ENCODE data around the gene IMPDH2.

IMPDH2 gene

DNA sequence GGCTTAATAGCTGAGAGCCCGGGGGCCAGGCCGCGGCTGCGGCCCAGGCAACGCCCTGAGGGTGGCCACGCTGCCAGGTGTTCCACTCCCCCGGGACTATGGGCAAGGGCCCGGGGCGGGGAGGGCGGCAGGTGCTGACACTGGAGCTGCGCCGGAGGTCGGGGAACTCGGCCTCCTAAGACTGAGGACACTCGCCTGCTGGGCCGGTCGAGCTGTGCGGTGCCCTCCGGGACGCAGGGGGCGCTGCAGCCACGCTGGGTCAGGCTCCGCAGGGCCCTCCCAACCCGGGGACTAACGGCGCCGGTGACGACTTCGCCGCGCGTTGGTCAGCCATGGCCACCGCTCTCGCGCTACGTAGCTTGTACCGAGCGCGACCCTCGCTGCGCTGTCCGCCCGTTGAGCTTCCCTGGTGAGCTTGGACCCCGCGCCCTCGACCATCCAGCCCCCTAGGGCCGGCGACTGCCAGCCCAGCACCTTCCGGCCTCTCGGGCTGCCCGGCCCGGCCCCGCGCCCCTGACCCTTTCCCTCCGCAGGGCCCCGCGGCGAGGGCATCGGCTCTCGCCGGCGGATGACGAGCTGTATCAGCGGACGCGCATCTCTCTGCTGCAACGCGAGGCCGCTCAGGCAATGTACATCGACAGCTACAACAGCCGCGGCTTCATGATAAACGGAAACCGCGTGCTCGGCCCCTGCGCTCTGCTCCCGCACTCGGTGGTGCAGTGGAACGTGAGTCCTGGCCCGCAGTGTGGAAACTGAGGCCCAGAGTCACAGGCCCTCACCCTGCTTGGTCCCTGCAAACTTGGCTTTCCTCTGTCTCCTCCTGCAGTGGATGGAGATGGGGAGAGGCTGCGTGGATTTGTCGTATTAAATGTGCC lies 7.1 kb downstream of the IMPDH2 start, which contains the start of gene NDUFAF3:
NDUFAF3 (plus strand) TSS at position 309 of the 875 bp plus-strand sequence; CDS start at position 333, 24 bp downstream.
- TF ChIP-seq, protein P1, sequence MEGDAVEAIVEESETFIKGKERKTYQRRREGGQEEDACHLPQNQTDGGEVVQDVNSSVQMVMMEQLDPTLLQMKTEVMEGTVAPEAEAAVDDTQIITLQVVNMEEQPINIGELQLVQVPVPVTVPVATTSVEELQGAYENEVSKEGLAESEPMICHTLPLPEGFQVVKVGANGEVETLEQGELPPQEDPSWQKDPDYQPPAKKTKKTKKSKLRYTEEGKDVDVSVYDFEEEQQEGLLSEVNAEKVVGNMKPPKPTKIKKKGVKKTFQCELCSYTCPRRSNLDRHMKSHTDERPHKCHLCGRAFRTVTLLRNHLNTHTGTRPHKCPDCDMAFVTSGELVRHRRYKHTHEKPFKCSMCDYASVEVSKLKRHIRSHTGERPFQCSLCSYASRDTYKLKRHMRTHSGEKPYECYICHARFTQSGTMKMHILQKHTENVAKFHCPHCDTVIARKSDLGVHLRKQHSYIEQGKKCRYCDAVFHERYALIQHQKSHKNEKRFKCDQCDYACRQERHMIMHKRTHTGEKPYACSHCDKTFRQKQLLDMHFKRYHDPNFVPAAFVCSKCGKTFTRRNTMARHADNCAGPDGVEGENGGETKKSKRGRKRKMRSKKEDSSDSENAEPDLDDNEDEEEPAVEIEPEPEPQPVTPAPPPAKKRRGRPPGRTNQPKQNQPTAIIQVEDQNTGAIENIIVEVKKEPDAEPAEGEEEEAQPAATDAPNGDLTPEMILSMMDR (IDR thresholded peaks at IDR 0.05; ENCODE audit: low read depth, low read length) = peak; percentile 78
- peak within 1 kb of the TSS; percentile 71 for H3K4me3 ChIP-seq (ENCODE audit: low read depth, low read length)

DNA sequence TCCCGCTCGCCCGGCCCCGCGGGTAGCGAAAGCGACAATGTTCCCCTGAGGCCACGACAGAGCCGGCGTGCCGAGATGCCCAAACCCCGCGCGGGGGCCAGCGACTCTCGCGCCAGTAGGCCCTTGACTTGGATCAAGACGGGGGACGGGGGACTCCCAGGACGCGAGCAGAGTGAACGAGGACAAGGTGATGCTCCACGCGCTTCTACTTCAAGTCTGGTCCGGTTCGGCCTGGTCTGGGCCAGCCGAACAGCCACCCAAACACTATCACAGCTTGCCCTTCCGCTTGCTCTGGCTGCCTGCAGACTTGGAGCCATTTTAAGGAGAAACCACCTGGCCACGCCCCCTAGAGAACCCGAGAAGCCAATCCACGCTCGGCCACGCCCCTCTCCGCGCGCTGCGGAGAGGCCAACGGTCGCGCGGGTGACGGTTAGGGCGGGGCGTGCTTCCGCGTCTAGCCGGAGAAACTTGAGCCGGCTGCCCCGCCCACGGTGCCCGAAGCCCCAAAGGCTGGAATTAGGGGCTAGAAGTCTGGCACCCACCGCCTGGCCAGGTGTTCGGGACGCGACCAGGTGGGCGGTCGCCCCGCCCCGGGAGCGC lies 7.9 kb downstream of the IMPDH2 start:
- TF ChIP-seq, protein P1 (IDR thresholded peaks at IDR 0.05; ENCODE audit: low read depth, low read length) = no peak
- peak overlapping the region; percentile 71 for H3K4me3 ChIP-seq (ENCODE audit: low read depth, low read length)

DNA sequence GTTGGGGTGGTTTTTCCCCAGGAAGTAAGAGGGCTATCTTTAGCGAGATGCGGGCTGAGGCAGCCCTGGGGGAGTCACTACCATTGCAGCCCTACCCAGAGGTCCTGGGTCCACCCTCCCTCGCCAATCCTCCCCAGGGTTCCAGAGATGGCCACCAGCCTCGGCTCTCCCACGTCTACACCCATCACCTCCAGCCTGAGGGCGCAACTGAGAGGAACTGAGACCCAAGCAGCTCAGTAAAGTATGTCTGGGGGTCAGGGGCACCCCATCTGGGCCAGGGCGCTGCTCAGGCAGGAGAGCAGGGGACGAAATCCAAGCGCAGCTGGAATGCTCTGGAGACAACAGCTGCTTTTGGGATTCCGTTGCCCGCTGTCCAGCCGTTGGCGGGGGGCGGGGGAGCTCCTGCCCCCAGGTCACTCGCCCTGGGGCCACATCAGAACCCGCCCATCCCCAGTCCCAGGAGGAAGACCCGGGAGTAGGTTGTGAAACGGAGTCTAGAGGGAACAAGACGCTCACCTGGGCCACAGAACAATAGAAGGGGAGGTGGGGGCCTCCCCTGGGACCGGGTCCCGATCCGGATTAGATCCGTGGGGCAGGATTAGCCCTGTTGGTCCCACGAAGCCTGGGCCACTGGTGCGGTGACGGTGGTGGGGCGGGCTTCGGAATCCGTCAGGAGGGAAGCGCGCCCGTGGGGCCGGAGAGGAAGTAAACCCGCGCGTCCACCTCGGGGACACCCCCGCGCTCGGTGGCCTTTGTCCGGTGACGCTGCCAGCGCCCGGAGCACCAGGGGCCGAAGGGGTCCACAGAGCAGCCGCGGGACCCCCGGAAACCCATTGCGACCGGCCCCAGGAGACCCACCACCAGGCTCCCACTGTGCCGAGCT lies 8.6 kb downstream of the IMPDH2 start:
- TF ChIP-seq, protein P1 (IDR thresholded peaks at IDR 0.05; ENCODE audit: low read depth, low read length) = no peak
- H3K4me3 ChIP-seq (ENCODE audit: low read depth, low read length) = peak overlapping the region; percentile 71

DNA sequence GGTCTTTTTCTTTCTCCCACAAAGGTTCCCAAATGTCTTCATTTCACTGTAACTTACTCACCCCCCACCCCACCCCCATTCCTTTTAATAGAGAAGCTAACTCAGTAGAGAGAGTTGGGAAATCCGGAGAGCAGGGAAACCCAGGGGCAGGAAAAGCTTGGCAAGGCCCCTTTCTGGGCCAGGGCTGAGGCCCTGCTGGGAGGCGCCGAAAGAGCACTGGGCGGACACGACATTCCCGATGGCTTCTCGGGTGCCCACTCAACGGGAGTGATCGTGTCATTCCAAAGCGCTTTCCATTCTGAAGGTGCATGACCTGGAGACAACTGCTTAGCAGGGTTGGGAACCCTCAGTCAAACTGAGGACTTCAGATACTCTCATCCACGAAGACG lies 9.3 kb downstream of the IMPDH2 start:
- H3K4me3 ChIP-seq (ENCODE audit: low read depth, low read length) = peak overlapping the region; percentile 71
- TF ChIP-seq, protein P1 (IDR thresholded peaks at IDR 0.05; ENCODE audit: low read depth, low read length) = no peak

DNA sequence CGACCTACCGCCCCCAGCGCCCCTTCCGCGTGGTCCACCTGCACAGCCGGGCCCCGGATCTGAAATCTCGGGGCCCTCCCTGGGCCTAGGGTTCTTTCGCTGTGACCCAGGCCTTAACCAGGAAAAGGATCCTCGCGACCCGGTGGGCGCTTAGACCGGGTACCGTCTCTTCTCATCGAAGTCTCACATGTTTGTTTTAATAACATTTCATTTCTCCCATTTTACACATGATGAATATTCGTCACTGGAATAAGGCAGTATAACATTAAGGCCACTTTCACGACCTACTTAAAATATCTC lies 10.5 kb downstream of the IMPDH2 start:
- peak overlapping the region; percentile 80 for H3K4me3 ChIP-seq (ENCODE audit: low read depth, low read length)
- TF ChIP-seq, protein P1 (IDR thresholded peaks at IDR 0.05; ENCODE audit: low read depth, low read length) = no peak

DNA sequence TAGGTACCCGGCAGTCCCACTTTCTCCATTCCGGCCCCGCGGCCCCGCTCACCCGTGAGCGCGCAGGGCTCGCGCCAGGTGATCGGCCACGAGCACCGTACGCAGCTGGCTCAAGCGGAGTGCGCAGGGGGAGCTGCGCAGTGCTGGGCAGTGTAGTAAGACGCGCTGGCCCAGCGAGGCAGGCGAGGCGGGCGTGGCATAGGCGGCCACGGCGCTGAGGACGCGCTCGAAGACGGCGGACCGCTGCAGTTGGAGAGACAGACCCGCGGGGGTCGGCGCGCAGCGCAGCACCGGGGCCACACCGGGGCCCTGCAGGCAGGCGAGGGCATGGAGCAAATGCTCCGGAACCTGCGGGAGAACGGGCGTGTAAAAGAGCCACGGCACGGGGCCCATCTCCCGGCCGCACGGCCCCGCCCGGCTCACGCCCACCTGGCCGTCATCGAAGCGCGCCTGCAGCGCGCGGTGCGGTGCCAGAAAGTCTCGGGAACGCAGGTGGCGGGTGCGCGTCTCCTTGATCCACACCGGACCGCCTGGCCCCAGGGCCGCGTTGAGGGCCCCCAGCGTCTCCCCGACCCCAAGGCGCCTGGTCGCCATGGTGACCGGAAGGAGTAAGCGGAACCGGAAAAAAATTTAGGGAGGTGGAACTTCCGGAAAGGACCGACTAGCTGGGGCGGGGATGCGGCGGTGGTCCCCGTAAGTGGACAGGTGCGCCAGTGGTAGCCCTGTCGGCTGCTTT lies 11.1 kb downstream of the IMPDH2 start, which contains the start of gene DALRD3:
DALRD3 (minus strand) TSS at position 610 of the 736 bp plus-strand sequence; CDS start at position 594, 16 bp downstream.
- TF ChIP-seq, protein P1 (IDR thresholded peaks at IDR 0.05; ENCODE audit: low read depth, low read length) = no peak
- H3K4me3 ChIP-seq (ENCODE audit: low read depth, low read length) = peak within 1 kb of the TSS; percentile 80

All from WI38 (cell line).